Endometrium (tissue), 2 donors: ENCODE data around the gene SLC39A1.
"Not testable (repeated sequence)": the region's sequence is repeated elsewhere in the genome, so short reads cannot be mapped to it uniquely, and the experiment has no call there.

Experiments
- FAIRE-seq: peaks from 2 replicates; lab custom pipeline; 2012; peaks lifted over from hg19 to GRCh38; lab: Jason Lieb, UNC
- donor health status: control.
- donor health status: control.

SLC39A1 gene

GRCh38 chr1:153963030-153963849 lies at the start of gene SLC39A1:
TSS of gene SLC39A1 (minus strand) at chr1:153963537. CDS start at chr1:153962715, 822 bp downstream.
- FAIRE-seq, result no peak

GRCh38 chr1:154012543-154012942 lies 49.2 kb upstream of the SLC39A1 start:
- FAIRE-seq, result not testable (repeated sequence)

- no peak for FAIRE-seq
Observed at GRCh38 chr1:154012129-154012528, 48.8 kb upstream of the SLC39A1 start.

- no peak for FAIRE-seq
Observed at GRCh38 chr1:154006136-154006535, 42.8 kb upstream of the SLC39A1 start.

- FAIRE-seq, result no peak
Observed at GRCh38 chr1:154000420-154000819, 37.1 kb upstream of the SLC39A1 start.

GRCh38 chr1:153996882-153997281 lies 33.5 kb upstream of the SLC39A1 start:
- not testable (repeated sequence) for FAIRE-seq

GRCh38 chr1:153995640-153996039 lies 32.3 kb upstream of the SLC39A1 start:
- FAIRE-seq, result no peak

- no peak for FAIRE-seq
Observed at GRCh38 chr1:153995202-153995601, 31.9 kb upstream of the SLC39A1 start.

- FAIRE-seq, result no peak
Observed at GRCh38 chr1:153991806-153992205, 28.5 kb upstream of the SLC39A1 start.

GRCh38 chr1:153991151-153991630 lies 27.9 kb upstream of the SLC39A1 start:
- no peak for FAIRE-seq

- FAIRE-seq, result peak; percentile 87
Observed at GRCh38 chr1:153990468-153991150, 27.3 kb upstream of the SLC39A1 start, which contains the start of gene RPS27. TSS of gene RPS27 (plus strand) at chr1:153990762. CDS start at chr1:153990797, 35 bp downstream.

- FAIRE-seq, result no peak
Observed at GRCh38 chr1:153987621-153988020, 24.3 kb upstream of the SLC39A1 start.

- FAIRE-seq, result no peak
Observed at GRCh38 chr1:153985941-153986761, 22.8 kb upstream of the SLC39A1 start, which contains the start of gene RAB13. TSS of gene RAB13 (minus strand) at chr1:153986339. CDS start at chr1:153986236, 103 bp downstream.

- no peak for FAIRE-seq
Observed at GRCh38 chr1:153985341-153985912, 22.1 kb upstream of the SLC39A1 start.

- no peak for FAIRE-seq
Observed at GRCh38 chr1:153984123-153984894, 21.0 kb upstream of the SLC39A1 start.

GRCh38 chr1:153981735-153982134 lies 18.4 kb upstream of the SLC39A1 start:
- FAIRE-seq, result not testable (repeated sequence)

GRCh38 chr1:153979091-153979490 lies 15.8 kb upstream of the SLC39A1 start:
- not testable (repeated sequence) for FAIRE-seq

- no peak for FAIRE-seq
Observed at GRCh38 chr1:153978274-153978909, 15.1 kb upstream of the SLC39A1 start.

GRCh38 chr1:153977250-153978240 lies 14.2 kb upstream of the SLC39A1 start, which contains the start of gene JTB:
TSS of gene JTB (minus strand) at chr1:153977674. CDS start at chr1:153977252, 422 bp downstream.
- FAIRE-seq, result no peak
